ENCODE data around the gene COG5. TPM values are rescaled to one million over a fixed set of nuclear protein-coding genes. Genes with fewer than 3 reads are reported as not detected.
A peak's percentile ranks its signal among the peaks of the same experiment; 100 is the strongest.

COG5 gene
- total and polyA plus RNA-seq, 2 donors from 2014 or later: 8.6 to 45.7 TPM

DNA sequence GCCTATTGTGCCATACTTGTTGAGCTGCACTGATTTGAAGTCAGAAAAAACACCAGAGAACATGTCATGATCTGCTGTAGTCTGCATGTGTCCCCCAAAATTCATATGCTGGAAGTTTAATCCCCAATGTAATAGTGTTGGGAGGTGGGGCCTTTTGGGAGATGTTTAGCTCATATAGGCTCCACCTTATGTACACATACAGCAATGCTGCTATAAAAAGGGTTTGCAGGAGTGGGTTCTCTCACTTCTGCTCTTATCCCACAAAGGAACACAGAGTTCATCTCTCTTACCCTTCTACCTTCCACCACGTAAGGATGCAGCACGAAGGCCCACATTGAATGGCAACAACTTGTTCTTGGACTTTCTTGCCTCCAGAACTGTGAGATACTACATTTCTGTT is 70.8 kb downstream of the COG5 start:
- Histone ChIP-seq H3K4me1 (ENCODE audit: control insufficient read depth in 2 of 3, insufficient read depth in 2 of 3, low read depth in 1 of 3, low read length in 3 of 3) (no peaks in the 10 kb centered on the region), H3K27ac (ENCODE audit: low read depth in 2 of 2, low read length in 2 of 2) (no peak overlapping the region), H3K9me3 (ENCODE audit: control insufficient read depth in 2 of 3, insufficient read depth in 1 of 3, low read length in 3 of 3) (no peaks in the 10 kb centered on the region), H3K36me3 (ENCODE audit: control insufficient read depth in 2 of 3, insufficient read depth in 3 of 3, low read length in 3 of 3) (no peaks in the 10 kb centered on the region), H3K9ac (ENCODE audit: low read length in 3 of 3) (no peak overlapping the region), H3K27me3 (ENCODE audit: control insufficient read depth, insufficient read depth, low read length) (no peaks in the 10 kb centered on the region), H3K4me3 (ENCODE audit: low read length in 3 of 3) (no peak overlapping the region)
- DNase-seq (no peak), FAIRE-seq (no peak)
- TF ChIP-seq, protein P1, sequence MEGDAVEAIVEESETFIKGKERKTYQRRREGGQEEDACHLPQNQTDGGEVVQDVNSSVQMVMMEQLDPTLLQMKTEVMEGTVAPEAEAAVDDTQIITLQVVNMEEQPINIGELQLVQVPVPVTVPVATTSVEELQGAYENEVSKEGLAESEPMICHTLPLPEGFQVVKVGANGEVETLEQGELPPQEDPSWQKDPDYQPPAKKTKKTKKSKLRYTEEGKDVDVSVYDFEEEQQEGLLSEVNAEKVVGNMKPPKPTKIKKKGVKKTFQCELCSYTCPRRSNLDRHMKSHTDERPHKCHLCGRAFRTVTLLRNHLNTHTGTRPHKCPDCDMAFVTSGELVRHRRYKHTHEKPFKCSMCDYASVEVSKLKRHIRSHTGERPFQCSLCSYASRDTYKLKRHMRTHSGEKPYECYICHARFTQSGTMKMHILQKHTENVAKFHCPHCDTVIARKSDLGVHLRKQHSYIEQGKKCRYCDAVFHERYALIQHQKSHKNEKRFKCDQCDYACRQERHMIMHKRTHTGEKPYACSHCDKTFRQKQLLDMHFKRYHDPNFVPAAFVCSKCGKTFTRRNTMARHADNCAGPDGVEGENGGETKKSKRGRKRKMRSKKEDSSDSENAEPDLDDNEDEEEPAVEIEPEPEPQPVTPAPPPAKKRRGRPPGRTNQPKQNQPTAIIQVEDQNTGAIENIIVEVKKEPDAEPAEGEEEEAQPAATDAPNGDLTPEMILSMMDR (IDR thresholded peaks at IDR 0.05; ENCODE audit: borderline replicate concordance, extremely low read depth, insufficient read depth): no peak
- intact Hi-C loops (cut with DNase I): no loop called here

DNA sequence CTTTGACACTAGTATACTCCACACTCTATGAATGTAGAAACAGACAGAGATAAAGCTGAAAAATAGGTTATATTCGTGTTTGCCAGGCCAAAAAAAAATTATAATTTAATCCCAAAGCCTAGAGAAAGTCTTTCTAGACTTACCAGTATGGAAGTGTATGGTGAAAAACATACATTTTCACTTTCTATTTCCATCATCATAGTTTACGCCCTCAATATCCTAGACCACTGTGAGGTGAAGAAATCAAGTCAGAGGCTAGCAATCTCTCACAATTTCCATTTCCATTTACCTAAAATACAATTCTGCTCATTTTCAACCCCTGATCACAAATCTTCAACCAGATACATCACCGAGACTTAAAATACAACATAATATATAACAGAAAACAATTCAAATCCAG is 77.7 kb downstream of the COG5 start:
- no peak for FAIRE-seq
- no peaks in the 10 kb centered on the region for H3K27me3 ChIP-seq (ENCODE audit: control insufficient read depth, insufficient read depth, low read length)
- no peak overlapping the region for H3K4me3 ChIP-seq (ENCODE audit: low read length in 3 of 3)
- TF ChIP-seq, protein P1 (IDR thresholded peaks at IDR 0.05; ENCODE audit: borderline replicate concordance, extremely low read depth, insufficient read depth): no peak
- H3K4me1 ChIP-seq (ENCODE audit: control insufficient read depth in 2 of 3, insufficient read depth in 2 of 3, low read depth in 1 of 3, low read length in 3 of 3): peaks cover 0 to 7% (median 0%) of the 10 kb centered on the region in 3 donors
- H3K27ac ChIP-seq (ENCODE audit: low read depth in 2 of 2, low read length in 2 of 2): no peak overlapping the region
- no peak overlapping the region for H3K9ac ChIP-seq (ENCODE audit: low read length in 3 of 3)
- no peak for DNase-seq
- H3K36me3 ChIP-seq (ENCODE audit: control insufficient read depth in 2 of 3, insufficient read depth in 3 of 3, low read length in 3 of 3): no peaks in the 10 kb centered on the region
- intact Hi-C loops (cut with DNase I): no loop called here
- H3K9me3 ChIP-seq (ENCODE audit: control insufficient read depth in 2 of 3, insufficient read depth in 1 of 3, low read length in 3 of 3): no peaks in the 10 kb centered on the region

DNA sequence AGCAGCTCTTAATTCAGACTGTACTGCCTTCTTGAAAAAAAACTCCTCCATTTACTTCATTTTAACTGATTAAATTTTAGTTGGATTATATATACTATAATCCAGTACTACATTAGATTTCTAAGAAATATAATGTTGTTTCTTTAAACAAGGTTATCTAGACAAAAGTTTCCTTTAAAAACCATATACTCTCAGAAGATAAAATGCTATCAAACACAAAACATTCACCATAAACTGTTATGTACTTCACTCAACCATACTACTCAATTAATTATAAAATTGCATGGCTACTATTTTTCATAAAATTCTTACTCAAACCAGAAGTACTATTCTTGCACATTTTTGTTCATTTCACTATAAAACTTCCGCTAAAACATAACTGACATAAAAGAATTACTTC is 81.1 kb downstream of the COG5 start:
- Histone ChIP-seq H3K27ac (ENCODE audit: low read depth in 2 of 2, low read length in 2 of 2) (no peak overlapping the region), H3K36me3 (ENCODE audit: control insufficient read depth in 2 of 3, insufficient read depth in 3 of 3, low read length in 3 of 3) (no peaks in the 10 kb centered on the region)
- peak; percentile 53 for FAIRE-seq

More for the DNA sequence above, 81.1 kb downstream of the COG5 start:
- DNase-seq: no peak
- intact Hi-C loops (cut with DNase I): no loop called here
- no peak overlapping the region for H3K9ac ChIP-seq (ENCODE audit: low read length in 3 of 3)
- H3K9me3 ChIP-seq (ENCODE audit: control insufficient read depth in 2 of 3, insufficient read depth in 1 of 3, low read length in 3 of 3): no peaks in the 10 kb centered on the region
- no peaks in the 10 kb centered on the region for H3K27me3 ChIP-seq (ENCODE audit: control insufficient read depth, insufficient read depth, low read length)
- no peak overlapping the region for H3K4me3 ChIP-seq (ENCODE audit: low read length in 3 of 3)
- TF ChIP-seq, protein P1 (IDR thresholded peaks at IDR 0.05; ENCODE audit: borderline replicate concordance, extremely low read depth, insufficient read depth): no peak
- peaks cover 0 to 7% (median 0%) of the 10 kb centered on the region in 3 donors for H3K4me1 ChIP-seq (ENCODE audit: control insufficient read depth in 2 of 3, insufficient read depth in 2 of 3, low read depth in 1 of 3, low read length in 3 of 3)

Measured in kidney (tissue), 14 donors.